Suprapubic skin (tissue), 4 donors: ENCODE measurements around the gene RASD2. TPM values are rescaled to one million over a fixed set of nuclear protein-coding genes. Genes with fewer than 3 reads are reported as not detected.

Experiments
- DNase-seq, 2 donors: peaks; one replicate each; pipeline ENCODE4 v3.0.0-alpha.2; 2019; ENCODE audit warnings: low spot score in 2 of 2
- H3K27ac ChIP-seq: fragments of 200-600 bp; sonication (generic); one replicate; pipeline ENCODE4 v1.5.1; 2019
- H3K27me3 ChIP-seq: fragments of 200-600 bp; sonication (generic); one replicate; pipeline ENCODE4 v1.5.1; 2019
- H3K36me3 ChIP-seq: fragments of 200-600 bp; sonication (generic); one replicate; pipeline ENCODE4 v1.5.1; 2019
- H3K4me1 ChIP-seq: fragments of 200-600 bp; sonication (generic); one replicate; pipeline ENCODE4 v1.5.1; 2019
- H3K4me3 ChIP-seq: fragments of 200-600 bp; sonication (generic); one replicate; pipeline ENCODE4 v1.5.1; 2019; ENCODE audit warnings: mild to moderate bottlenecking
- H3K9me3 ChIP-seq: fragments of 200-600 bp; sonication (generic); one replicate; pipeline ENCODE4 v1.5.1; 2019
- EP300 ChIP-seq: sonication (generic); formaldehyde crosslinking; IDR thresholded peaks from one replicate; pipeline ENCODE4 v1.6.1; 2017; ENCODE audit warnings: antibody characterized with exemption
- POLR2A ChIP-seq, 2 donors: fragments of 450-650 bp; IDR thresholded peaks; one replicate each; pipeline ENCODE4 v1.6.1; 2017; ENCODE audit warnings: antibody characterized with exemption in 2 of 2, mild to moderate bottlenecking in 2 of 2, moderate library complexity in 2 of 2
- POLR2AphosphoS5 ChIP-seq, 3 donors: sonication (generic); formaldehyde crosslinking; IDR thresholded peaks; one replicate each; pipeline ENCODE4 v1.6.1; 2017; ENCODE audit warnings: antibody characterized with exemption in 3 of 3
- WGBS: methylation state at CpG from one replicate; pipeline ENCODE4 v1.1.5; 2018; 5-methylcytosine and 5-hydroxymethylcytosine counted together
- total RNA-seq, 4 donors: library from RNA; depleted of rRNA; stranded (reverse); fragments of >200 nt; gene quantifications; one replicate each; pipeline ENCODE4 v1.1.0, GENCODE V29; 2016
- TF ChIP-seq, protein P1 (sequence below), 2 donors: fragments of 200-600 bp in 1 of 2; fragments of 450-650 bp in 1 of 2; sonication (generic) in 1 of 2; IDR thresholded peaks; one replicate each; pipeline ENCODE4 v1.5.1; 2016 to 2019; ENCODE audit warnings: antibody characterized with exemption in 2 of 2, mild to moderate bottlenecking in 1 of 2, moderate library complexity in 1 of 2

The RASD2 gene
- total RNA-seq, 4 donors from 2014 or later, result 0.89 to 1.7 (median 1.2) TPM

DNA sequence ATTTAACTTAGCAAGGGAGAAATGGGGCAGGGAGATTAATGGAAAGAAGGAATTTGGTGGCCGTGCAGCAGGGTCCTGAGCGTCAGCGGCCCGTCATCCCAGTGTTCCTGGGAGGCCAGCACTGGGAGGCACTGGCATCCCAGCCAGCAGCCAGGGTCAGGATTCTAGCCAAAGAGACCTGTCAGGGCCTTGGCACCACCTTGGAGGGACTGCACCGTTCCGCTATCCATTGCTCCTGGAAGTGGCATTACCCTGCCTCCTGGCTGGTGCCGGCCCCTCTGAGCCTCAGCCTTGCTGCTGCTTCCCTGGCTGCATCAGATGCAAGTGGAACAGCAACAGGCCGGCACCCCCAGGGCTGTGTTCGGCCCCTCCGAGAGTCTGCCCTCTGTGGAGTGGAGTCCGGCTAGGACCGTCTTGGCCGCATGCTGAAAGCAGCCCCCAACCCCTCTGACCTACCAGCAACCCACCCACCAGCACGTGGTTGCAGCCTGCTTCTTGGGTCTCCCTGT lies 30.1 kb downstream of the RASD2 start:
- no peaks in the 10 kb centered on the region for H3K27me3 ChIP-seq
- TF ChIP-seq POLR2A (IDR thresholded peaks at IDR 0.05) (no peak), POLR2AphosphoS5 (IDR thresholded peaks at IDR 0.05) (no peak), EP300 (no peak)
- TF ChIP-seq, protein P1, sequence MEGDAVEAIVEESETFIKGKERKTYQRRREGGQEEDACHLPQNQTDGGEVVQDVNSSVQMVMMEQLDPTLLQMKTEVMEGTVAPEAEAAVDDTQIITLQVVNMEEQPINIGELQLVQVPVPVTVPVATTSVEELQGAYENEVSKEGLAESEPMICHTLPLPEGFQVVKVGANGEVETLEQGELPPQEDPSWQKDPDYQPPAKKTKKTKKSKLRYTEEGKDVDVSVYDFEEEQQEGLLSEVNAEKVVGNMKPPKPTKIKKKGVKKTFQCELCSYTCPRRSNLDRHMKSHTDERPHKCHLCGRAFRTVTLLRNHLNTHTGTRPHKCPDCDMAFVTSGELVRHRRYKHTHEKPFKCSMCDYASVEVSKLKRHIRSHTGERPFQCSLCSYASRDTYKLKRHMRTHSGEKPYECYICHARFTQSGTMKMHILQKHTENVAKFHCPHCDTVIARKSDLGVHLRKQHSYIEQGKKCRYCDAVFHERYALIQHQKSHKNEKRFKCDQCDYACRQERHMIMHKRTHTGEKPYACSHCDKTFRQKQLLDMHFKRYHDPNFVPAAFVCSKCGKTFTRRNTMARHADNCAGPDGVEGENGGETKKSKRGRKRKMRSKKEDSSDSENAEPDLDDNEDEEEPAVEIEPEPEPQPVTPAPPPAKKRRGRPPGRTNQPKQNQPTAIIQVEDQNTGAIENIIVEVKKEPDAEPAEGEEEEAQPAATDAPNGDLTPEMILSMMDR (IDR thresholded peaks at IDR 0.05), result no peak
- H3K9me3 ChIP-seq, result no peaks in the 10 kb centered on the region
- H3K36me3 ChIP-seq, result no peaks in the 10 kb centered on the region
- H3K27ac ChIP-seq, result no peak overlapping the region
- peaks cover 5% of the 10 kb centered on the region for H3K4me1 ChIP-seq
- 92% methylated on average over 10 of the region's 14 CpGs for WGBS
- no peak overlapping the region for H3K4me3 ChIP-seq
- no peak for DNase-seq

DNA sequence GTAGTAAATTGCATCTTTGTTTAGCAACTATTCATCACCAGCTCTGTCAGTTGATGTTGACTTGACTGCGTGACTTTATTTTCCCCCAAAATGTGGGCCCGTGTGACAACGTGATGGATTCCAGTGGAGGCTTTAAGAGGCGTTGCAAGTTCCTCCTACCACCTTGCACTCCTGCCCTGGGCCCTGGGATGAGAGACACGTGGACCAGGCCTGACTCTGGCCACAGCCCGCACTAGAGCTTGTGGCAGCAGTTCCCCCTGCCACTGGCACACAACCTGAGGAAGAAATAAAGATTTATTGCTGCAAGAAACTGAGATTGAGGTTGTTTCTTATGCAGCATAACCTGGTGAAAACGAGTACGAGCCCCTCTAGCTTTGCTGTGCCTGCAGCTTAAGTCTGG lies 31.9 kb downstream of the RASD2 start:
- Histone ChIP-seq H3K4me1 (peaks cover 5% of the 10 kb centered on the region), H3K4me3 (no peak overlapping the region), H3K9me3 (no peaks in the 10 kb centered on the region), H3K36me3 (no peaks in the 10 kb centered on the region), H3K27ac (no peak overlapping the region), H3K27me3 (no peaks in the 10 kb centered on the region)
- DNase-seq, result no peak
- TF ChIP-seq EP300, result no peak
- no peak for TF ChIP-seq POLR2A (IDR thresholded peaks at IDR 0.05)
- TF ChIP-seq, protein P1 (IDR thresholded peaks at IDR 0.05), result no peak
- TF ChIP-seq POLR2AphosphoS5 (IDR thresholded peaks at IDR 0.05), result no peak
- 83% methylated on average over 8 of the region's 8 CpGs for WGBS

DNA sequence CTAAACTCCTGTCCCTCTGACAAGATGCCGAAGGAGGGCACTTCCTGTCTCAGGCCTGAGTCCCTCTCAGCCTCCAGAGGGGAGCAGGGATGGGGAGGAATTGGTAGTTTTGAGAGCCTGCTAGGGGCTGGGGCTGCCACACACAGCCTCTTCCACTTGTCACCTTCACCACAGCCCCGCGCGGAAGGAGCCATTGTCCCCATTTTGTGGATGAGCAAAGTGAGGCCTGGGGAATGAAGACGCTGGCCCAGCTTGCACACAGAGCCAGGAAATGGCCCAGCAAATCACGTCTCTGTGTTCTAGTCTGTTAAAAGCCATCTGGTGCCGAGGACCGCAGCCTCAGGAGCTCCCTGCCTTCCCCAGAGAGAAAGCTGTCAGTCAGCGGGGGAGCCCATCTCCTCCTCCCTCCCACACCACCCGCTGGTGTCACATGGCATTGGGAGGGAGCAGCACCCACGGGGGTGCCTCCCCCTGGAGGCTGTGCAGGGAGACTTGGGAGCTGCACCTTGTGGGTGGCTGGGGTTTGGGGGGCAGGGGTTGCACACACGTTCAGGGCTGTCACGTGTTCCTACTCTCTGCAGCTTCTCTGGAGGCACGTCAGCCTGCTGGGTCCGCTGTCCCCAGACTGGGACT lies 34.6 kb downstream of the RASD2 start:
- TF ChIP-seq POLR2AphosphoS5 (IDR thresholded peaks at IDR 0.05), result no peak
- TF ChIP-seq, protein P1 (IDR thresholded peaks at IDR 0.05), result no peak
- TF ChIP-seq EP300, result no peak
- no peak for TF ChIP-seq POLR2A (IDR thresholded peaks at IDR 0.05)
- no peaks in the 10 kb centered on the region for H3K36me3 ChIP-seq
- WGBS, result 50% methylated on average over 4 of the region's 15 CpGs
- no peaks in the 10 kb centered on the region for H3K27me3 ChIP-seq
- no peaks in the 10 kb centered on the region for H3K9me3 ChIP-seq
- no peak overlapping the region for H3K27ac ChIP-seq
- no peaks in the 10 kb centered on the region for H3K4me1 ChIP-seq
- DNase-seq, result no peak
- H3K4me3 ChIP-seq, result no peak overlapping the region

DNA sequence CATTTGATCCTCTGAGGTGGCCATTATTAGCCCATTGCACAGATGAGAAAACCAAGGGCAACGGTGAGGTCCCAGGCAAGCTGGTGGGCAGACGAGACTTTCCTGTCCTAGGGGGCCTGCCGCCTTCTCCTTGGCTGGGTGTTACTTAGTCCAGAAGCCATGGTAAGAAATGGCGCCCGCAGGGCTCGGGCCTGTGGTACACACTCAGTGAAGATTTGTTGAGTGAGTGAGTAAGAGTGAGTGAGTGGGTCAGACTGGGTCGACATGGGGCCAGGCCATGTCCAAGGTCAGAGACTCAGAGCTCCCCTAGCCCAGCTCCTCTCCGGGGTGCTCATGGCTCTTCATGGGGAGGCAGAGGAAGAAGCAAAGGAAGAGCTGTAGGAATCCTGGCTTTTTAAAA lies 36.0 kb downstream of the RASD2 start:
- Histone ChIP-seq H3K9me3 (no peaks in the 10 kb centered on the region), H3K27me3 (no peaks in the 10 kb centered on the region), H3K4me1 (no peaks in the 10 kb centered on the region), H3K27ac (no peak overlapping the region), H3K36me3 (no peaks in the 10 kb centered on the region), H3K4me3 (no peak overlapping the region)
- DNase-seq, result no peak
- WGBS, result 98% methylated on average over 8 of the region's 8 CpGs
- TF ChIP-seq EP300, result no peak
- TF ChIP-seq, protein P1 (IDR thresholded peaks at IDR 0.05), result no peak
- TF ChIP-seq POLR2AphosphoS5 (IDR thresholded peaks at IDR 0.05), result no peak
- no peak for TF ChIP-seq POLR2A (IDR thresholded peaks at IDR 0.05)

DNA sequence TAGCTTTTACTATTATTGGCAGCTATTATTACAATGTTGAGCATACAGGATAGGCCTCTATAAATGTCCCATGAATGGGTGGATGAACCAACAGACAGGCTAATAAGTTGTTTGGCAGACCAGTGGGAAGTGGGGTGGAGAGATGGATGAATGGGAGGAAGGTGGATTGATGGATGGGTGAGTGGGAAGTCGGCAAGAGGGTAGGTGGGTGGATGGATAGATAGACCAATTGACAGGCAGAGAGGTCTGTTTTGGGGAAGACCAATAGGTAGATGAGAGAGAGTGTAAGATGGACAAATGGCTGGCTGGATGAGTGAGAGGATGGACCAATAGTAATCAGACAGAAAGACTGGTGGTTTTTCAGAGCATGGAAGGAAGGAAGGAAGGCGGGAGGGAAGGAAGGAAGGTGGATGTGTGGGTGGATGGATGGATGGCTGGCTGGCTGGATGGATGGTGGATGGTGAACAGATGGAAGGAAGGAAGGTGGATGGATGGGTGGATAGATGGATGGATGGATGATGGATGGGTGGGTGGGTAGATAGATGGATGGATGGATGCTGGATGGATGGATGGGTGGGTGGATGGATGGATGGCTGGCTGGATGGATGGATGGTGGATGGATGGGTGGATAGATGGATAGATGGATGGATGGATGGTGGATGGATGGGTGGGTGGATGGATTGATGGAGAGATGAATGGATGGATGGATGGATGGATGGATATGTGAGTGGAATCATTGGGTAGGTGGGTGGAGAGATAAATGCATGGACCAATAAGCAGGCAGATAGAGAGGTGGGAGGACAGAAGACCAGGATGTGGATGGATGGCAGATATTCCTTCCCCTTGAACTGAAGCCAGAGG lies 37.4 kb downstream of the RASD2 start:
- Histone ChIP-seq H3K36me3 (no peaks in the 10 kb centered on the region), H3K27ac (no peak overlapping the region), H3K4me3 (no peak overlapping the region), H3K4me1 (peaks cover 5% of the 10 kb centered on the region), H3K9me3 (no peaks in the 10 kb centered on the region), H3K27me3 (no peaks in the 10 kb centered on the region)
- WGBS, result 86% methylated on average over 2 of the region's 2 CpGs
- DNase-seq, result no peak
- TF ChIP-seq, protein P1 (IDR thresholded peaks at IDR 0.05), result no peak
- TF ChIP-seq POLR2A (IDR thresholded peaks at IDR 0.05), result no peak
- TF ChIP-seq POLR2AphosphoS5 (IDR thresholded peaks at IDR 0.05), result no peak
- TF ChIP-seq EP300, result no peak
